ENCODE results near the gene HP. TPM values are rescaled to one million over a fixed set of nuclear protein-coding genes. Genes with fewer than 3 reads are reported as not detected.

HP gene
- total and polyA plus RNA-seq, 2 of the 8 experiments (the other 6 are each of a cell fraction or from before 2014, with no cell fraction given) = not detected

GRCh38 chr16:72013389-72013788 lies 40.9 kb upstream of the HP start (continued):
- no peak for TF ChIP-seq RFX5 (IDR thresholded peaks at IDR 0.05; ENCODE audit: borderline replicate concordance, low read depth, low read length)

Measured in H1 (cell line).